ENCODE results near the gene ACVR1B. TPM values are rescaled to one million over a fixed set of nuclear protein-coding genes. Genes with fewer than 3 reads are reported as not detected.

Gene ACVR1B
- total RNA-seq, 1 donor = 17.1 TPM

DNA sequence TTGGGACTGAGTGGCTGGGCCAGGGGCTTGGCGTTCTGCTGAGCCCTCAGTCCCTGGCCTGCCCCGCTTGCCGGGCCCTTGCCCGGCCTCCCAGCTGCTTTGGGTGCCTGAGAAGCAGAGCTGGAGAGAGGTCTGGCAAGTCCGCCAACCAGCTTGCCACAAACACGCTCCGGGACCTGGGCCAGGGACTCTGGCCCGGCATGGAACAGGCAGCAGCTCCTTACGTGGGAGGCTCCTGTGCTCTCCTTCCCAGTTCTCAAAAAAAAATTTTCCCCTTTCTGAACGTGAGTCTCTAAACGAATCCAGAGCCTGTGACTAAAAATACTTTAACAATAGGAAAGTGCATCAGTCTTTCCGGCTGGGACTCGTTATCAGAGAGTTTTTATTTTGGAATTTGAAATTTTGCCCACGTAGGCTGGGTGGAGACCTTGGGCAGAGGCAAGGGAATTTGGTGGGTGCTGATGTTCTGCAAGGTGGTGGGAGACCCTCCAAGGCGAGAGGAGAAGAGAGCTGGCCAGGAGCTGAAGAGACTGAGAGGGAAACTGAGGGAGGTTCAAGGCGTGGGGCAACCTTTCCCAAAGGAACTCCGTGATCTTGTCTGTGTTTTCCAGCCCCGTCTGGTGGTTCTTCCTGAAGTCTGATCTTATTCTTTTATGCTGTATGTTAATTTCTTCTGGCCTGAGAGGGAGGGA lies 92.9 kb downstream of the ACVR1B start:
- peak; percentile 99 for DNase-seq (ENCODE audit: low read depth)
- H3K4me3 ChIP-seq (ENCODE audit: low read depth, low read length) = no peak overlapping the region
- TF ChIP-seq, protein P1, sequence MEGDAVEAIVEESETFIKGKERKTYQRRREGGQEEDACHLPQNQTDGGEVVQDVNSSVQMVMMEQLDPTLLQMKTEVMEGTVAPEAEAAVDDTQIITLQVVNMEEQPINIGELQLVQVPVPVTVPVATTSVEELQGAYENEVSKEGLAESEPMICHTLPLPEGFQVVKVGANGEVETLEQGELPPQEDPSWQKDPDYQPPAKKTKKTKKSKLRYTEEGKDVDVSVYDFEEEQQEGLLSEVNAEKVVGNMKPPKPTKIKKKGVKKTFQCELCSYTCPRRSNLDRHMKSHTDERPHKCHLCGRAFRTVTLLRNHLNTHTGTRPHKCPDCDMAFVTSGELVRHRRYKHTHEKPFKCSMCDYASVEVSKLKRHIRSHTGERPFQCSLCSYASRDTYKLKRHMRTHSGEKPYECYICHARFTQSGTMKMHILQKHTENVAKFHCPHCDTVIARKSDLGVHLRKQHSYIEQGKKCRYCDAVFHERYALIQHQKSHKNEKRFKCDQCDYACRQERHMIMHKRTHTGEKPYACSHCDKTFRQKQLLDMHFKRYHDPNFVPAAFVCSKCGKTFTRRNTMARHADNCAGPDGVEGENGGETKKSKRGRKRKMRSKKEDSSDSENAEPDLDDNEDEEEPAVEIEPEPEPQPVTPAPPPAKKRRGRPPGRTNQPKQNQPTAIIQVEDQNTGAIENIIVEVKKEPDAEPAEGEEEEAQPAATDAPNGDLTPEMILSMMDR (IDR thresholded peaks at IDR 0.05; ENCODE audit: insufficient read depth, low read length) = no peak

GRCh38 chr12:52045794-52046199 lies 94.3 kb downstream of the ACVR1B start:
- no peak overlapping the region for H3K4me3 ChIP-seq (ENCODE audit: low read depth, low read length)
- DNase-seq (ENCODE audit: low read depth) = no peak
- TF ChIP-seq, protein P1 (IDR thresholded peaks at IDR 0.05; ENCODE audit: insufficient read depth, low read length) = no peak

Small RNAs within 50 kb of the gene (small RNA-seq; reads per million reads assigned to genes)
- 0.32 reads per million for gene RNU6-574P

Other genes starting within 250 kb of the ACVR1B start
- gene FIGNL2, start 103.0 kb upstream of the ACVR1B start, total RNA-seq (ENCODE audit: low replicate concordance) = 0.18 TPM in 1 of 2 replicates, not detected in the other
- 0.09 TPM in 1 of 2 replicates, not detected in the other for gene ANKRD33, start 63.6 kb upstream of the ACVR1B start, total RNA-seq (ENCODE audit: low replicate concordance)
- 50.3 and 56.5 TPM in 2 replicates for gene ACVRL1, start 44.2 kb upstream of the ACVR1B start, total RNA-seq (ENCODE audit: low replicate concordance)
- 7.3 TPM in 2 replicates for gene TAMALIN, start 55.2 kb downstream of the ACVR1B start, total RNA-seq (ENCODE audit: low replicate concordance)
- gene NR4A1, start 99.7 kb downstream of the ACVR1B start, total RNA-seq (ENCODE audit: low replicate concordance) = 0.82 and 3.9 TPM in 2 replicates
- gene ATG101, start 118.3 kb downstream of the ACVR1B start, total RNA-seq (ENCODE audit: low replicate concordance) = 41.1 and 89.2 TPM in 2 replicates
- gene SMIM41, start 128.0 kb downstream of the ACVR1B start, total RNA-seq (ENCODE audit: low replicate concordance) = 0.27 and 0.98 TPM in 2 replicates
- gene KRT80, start 240.3 kb downstream of the ACVR1B start, total RNA-seq (ENCODE audit: low replicate concordance) = 0.25 and 0.36 TPM in 2 replicates

All from fibroblast of the aortic adventitia (primary cell).